ENCODE measurements around the gene ATXN1. TPM values are rescaled to one million over a fixed set of nuclear protein-coding genes. Genes with fewer than 3 reads are reported as not detected.
A peak's percentile ranks its signal among the peaks of the same experiment; 100 is the strongest.

The ATXN1 gene
- total RNA-seq, 5 donors from 2014 or later (not counting 1 experiment from before 2014, with no cell fraction given): 65.1 to 101 (median 77.5) TPM

DNA sequence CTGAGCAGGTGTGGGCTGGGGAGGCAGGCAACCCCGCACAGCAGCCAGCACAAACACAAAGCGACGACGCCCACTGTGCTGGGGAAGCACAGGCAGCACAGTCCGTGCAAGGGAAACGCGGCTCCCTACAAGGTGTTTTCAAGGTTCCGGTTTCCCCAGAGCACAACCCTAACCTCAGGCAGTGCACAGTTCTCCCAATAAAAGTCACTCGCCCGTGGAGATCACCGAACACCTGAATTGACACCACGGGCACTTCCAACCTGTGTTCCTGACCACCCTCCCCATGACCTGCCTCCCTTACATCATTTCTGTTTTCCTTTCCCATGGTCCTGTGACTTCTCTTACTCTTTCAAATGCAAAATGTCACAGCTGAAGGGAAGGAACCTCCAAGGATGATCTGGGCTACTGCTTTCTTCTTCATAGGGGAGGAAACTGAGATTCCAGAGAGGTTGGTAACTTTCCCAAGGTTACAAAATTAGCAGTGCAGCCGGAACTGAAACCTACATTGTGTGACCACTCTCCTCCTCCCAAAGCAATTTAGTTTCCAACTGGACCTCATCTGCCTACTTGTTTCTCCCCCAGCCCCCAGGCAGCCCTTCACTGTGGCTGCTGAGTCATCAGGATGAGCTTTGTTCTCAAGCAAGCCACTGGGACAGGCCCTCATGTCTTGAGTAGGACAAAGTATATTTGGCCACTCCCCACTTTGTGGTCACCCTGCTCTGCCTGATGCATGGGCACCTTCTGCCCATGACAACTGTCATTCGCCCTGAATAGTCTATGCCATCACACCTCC lies 125.3 kb downstream of the ATXN1 start:
- H3K36me3 ChIP-seq (ENCODE audit: control insufficient read depth in 2 of 2, extremely low read depth in 1 of 2, insufficient read depth in 1 of 2, low read length in 1 of 2): peaks cover 0 to 3% of the 10 kb centered on the region in 2 donors
- WGBS (ENCODE audit: insufficient coverage): 80% methylated on average over 12 of the region's 14 CpGs
- Mint-ChIP-seq H3K27ac (no peak overlapping the region), H3K4me3 (no peak overlapping the region), H3K4me1 (peaks cover 18 to 47% (median 31%) of the 10 kb centered on the region in 3 donors), H3K9me3 (no peaks in the 10 kb centered on the region), H3K27me3 (no peaks in the 10 kb centered on the region), H3K36me3 (peaks cover 37% of the 10 kb centered on the region)
- ChIA-PET CTCF (no interaction called here), POLR2A (no interaction called here)
- no peaks in the 10 kb centered on the region for H3K9me3 ChIP-seq
- H3K4me1 ChIP-seq (ENCODE audit: control insufficient read depth in 1 of 2, extremely low read depth in 1 of 2, insufficient read depth in 2 of 2, low read length in 2 of 2): peaks cover 0 to 9% of the 10 kb centered on the region in 2 experiments
- no peak overlapping the region for H3K4me3 ChIP-seq (ENCODE audit: control insufficient read depth in 1 of 2, extremely low read depth in 1 of 2, low read length in 1 of 2)
- H3K27ac ChIP-seq (ENCODE audit: low read length): no peak overlapping the region
- H3K27me3 ChIP-seq (replicated peaks in 1 of 2; ENCODE audit: control insufficient read depth in 2 of 2, extremely low read depth in 1 of 2, insufficient read depth in 2 of 2, low read length in 1 of 2): no peaks in the 10 kb centered on the region
- DNase-seq: no peak
- ATAC-seq (replicated peaks in 1 of 4): no peak

DNA sequence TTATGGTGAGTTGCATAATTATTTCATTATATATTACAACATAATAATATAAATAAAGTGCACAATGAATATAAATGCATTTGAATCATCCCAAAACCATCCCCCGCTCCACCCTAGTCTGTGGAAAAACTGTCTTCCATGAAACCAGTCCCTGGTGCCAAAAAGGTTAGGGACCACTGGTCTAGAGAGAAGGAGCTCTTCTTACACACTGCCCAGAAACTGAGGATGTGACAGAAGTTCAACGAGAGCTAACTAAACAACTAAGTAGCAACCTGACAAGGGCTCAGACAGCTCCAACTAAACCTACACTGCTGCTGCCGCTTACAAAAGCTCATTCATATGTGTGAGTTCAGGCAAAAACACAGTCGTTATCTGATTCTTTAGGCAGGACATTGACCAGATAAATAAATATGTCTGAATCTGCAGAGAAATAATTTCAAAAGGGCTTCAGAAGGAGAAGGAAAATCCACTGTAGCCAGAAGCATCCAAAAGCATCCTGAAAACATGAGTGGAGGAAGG lies 125.9 kb downstream of the ATXN1 start:
- Mint-ChIP-seq H3K36me3 (peaks cover 35% of the 10 kb centered on the region), H3K4me3 (no peak overlapping the region), H3K9me3 (no peaks in the 10 kb centered on the region), H3K4me1 (peaks cover 18 to 45% (median 28%) of the 10 kb centered on the region in 3 donors), H3K27me3 (no peaks in the 10 kb centered on the region), H3K27ac (peak overlapping the region in 1 of 2 donors; percentile 32)
- DNase-seq: no peak
- no peak for ATAC-seq (replicated peaks in 1 of 4)
- Histone ChIP-seq H3K9me3 (no peaks in the 10 kb centered on the region), H3K4me3 (ENCODE audit: control insufficient read depth in 1 of 2, extremely low read depth in 1 of 2, low read length in 1 of 2) (no peak overlapping the region), H3K27me3 (replicated peaks in 1 of 2; ENCODE audit: control insufficient read depth in 2 of 2, extremely low read depth in 1 of 2, insufficient read depth in 2 of 2, low read length in 1 of 2) (no peaks in the 10 kb centered on the region), H3K36me3 (ENCODE audit: control insufficient read depth in 2 of 2, extremely low read depth in 1 of 2, insufficient read depth in 1 of 2, low read length in 1 of 2) (peaks cover 0 to 3% of the 10 kb centered on the region in 2 donors), H3K4me1 (ENCODE audit: control insufficient read depth in 1 of 2, extremely low read depth in 1 of 2, insufficient read depth in 2 of 2, low read length in 2 of 2) (peaks cover 0 to 9% of the 10 kb centered on the region in 2 experiments), H3K27ac (ENCODE audit: low read length) (no peak overlapping the region)
- ChIA-PET CTCF (interaction anchor here in 1 of 2 donors (0.6 kb wide), 1 partner anchor 1225 kb away, joined by 4 read pairs; no protein-coding TSS in a partner anchor), POLR2A (interaction anchor here (0.5 to 0.6 kb wide), 2 partner anchors 16 to 75 kb away, joined by 3 to 7 read pairs; no protein-coding TSS in a partner anchor)
- 92% methylated on average over 2 of the region's 4 CpGs for WGBS (ENCODE audit: insufficient coverage)

DNA sequence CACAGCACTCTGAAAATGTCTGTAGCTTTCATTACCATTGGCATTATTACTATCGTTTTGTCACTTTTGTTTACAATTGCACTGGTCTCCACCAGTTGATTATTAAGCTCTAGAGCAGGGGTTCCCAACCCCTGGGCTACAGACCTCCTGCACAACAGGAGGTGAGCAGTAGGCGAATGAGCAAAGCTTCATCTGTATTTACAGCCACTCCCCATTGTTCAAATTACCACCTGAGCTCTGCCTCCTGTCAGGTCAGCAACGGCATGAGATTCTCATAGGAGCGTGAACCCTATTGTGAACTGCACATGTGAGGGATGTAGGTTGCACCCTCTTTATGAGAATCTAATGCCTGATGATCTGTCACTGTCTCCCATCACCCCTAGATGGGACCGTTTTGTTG lies 126.4 kb downstream of the ATXN1 start:
- CTCF ChIA-PET: interaction anchor here in 1 of 2 donors (0.6 kb wide), 1 partner anchor 1224 kb away, joined by 4 read pairs; no protein-coding TSS in a partner anchor
- ATAC-seq (replicated peaks in 1 of 4) (no peak), DNase-seq (no peak)
- no peak overlapping the region for H3K27ac ChIP-seq (ENCODE audit: low read length)
- Mint-ChIP-seq H3K4me3 (no peak overlapping the region), H3K4me1 (peaks cover 18 to 43% (median 28%) of the 10 kb centered on the region in 3 donors), H3K9me3 (no peaks in the 10 kb centered on the region), H3K27me3 (no peaks in the 10 kb centered on the region), H3K27ac (peak overlapping the region in 1 of 2 donors; percentile 10), H3K36me3 (peaks cover 36% of the 10 kb centered on the region)
- POLR2A ChIA-PET: interaction anchor here (0.5 to 0.6 kb wide), 2 partner anchors 15 to 75 kb away, joined by 3 to 7 read pairs; no protein-coding TSS in a partner anchor
- no peaks in the 10 kb centered on the region for H3K27me3 ChIP-seq (replicated peaks in 1 of 2; ENCODE audit: control insufficient read depth in 2 of 2, extremely low read depth in 1 of 2, insufficient read depth in 2 of 2, low read length in 1 of 2)
- no peak overlapping the region for H3K4me3 ChIP-seq (ENCODE audit: control insufficient read depth in 1 of 2, extremely low read depth in 1 of 2, low read length in 1 of 2)
- whole genome bisulfite sequencing (ENCODE audit: insufficient coverage): no CpG with 5 or more reads among the region's 5 CpGs
- H3K9me3 ChIP-seq: no peaks in the 10 kb centered on the region
- H3K4me1 ChIP-seq (ENCODE audit: control insufficient read depth in 1 of 2, extremely low read depth in 1 of 2, insufficient read depth in 2 of 2, low read length in 2 of 2): peaks cover 0 to 9% of the 10 kb centered on the region in 2 experiments
- H3K36me3 ChIP-seq (ENCODE audit: control insufficient read depth in 2 of 2, extremely low read depth in 1 of 2, insufficient read depth in 1 of 2, low read length in 1 of 2): peaks cover 0 to 3% of the 10 kb centered on the region in 2 donors

DNA sequence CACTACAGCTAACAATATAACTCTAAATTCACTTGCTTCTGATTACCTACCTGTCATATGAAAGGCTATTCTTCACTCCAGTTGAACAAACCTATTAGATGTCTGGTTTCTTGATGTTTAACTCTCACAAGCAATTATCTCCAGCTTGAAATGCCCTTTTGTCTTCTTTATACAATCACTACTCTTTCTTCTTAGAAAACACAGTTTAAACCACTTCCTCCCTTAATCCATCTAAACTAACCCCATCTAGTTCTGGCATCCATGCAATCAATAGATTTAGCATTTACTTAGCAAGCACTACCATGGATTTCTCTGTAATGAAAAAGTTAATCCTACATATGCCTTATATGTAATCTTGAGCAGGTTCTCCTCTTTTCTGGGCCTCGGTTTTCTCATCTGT lies 127.3 kb downstream of the ATXN1 start:
- CTCF ChIA-PET: no interaction called here
- POLR2A ChIA-PET: no interaction called here
- Mint-ChIP-seq H3K27ac (peak overlapping the region; percentile 13 to 59), H3K4me3 (no peak overlapping the region), H3K4me1 (peaks cover 18 to 43% (median 28%) of the 10 kb centered on the region in 3 donors), H3K36me3 (peaks cover 31% of the 10 kb centered on the region), H3K9me3 (peaks cover 0 to under 1% (median under 1%) of the 10 kb centered on the region in 3 donors), H3K27me3 (no peaks in the 10 kb centered on the region)
- DNase-seq (no peak), ATAC-seq (replicated peaks in 1 of 4) (peak in 2 of 4 experiments; percentile 31 to 38)
- H3K4me3 ChIP-seq (ENCODE audit: control insufficient read depth in 1 of 2, extremely low read depth in 1 of 2, low read length in 1 of 2): no peak overlapping the region
- peaks cover 0 to 2% of the 10 kb centered on the region in 2 donors for H3K36me3 ChIP-seq (ENCODE audit: control insufficient read depth in 2 of 2, extremely low read depth in 1 of 2, insufficient read depth in 1 of 2, low read length in 1 of 2)
- WGBS (ENCODE audit: insufficient coverage): no CpG with 5 or more reads among the region's 1 CpG
- no peaks in the 10 kb centered on the region for H3K9me3 ChIP-seq
- H3K27me3 ChIP-seq (replicated peaks in 1 of 2; ENCODE audit: control insufficient read depth in 2 of 2, extremely low read depth in 1 of 2, insufficient read depth in 2 of 2, low read length in 1 of 2): no peaks in the 10 kb centered on the region
- no peak overlapping the region for H3K27ac ChIP-seq (ENCODE audit: low read length)
- H3K4me1 ChIP-seq (ENCODE audit: control insufficient read depth in 1 of 2, extremely low read depth in 1 of 2, insufficient read depth in 2 of 2, low read length in 2 of 2): peaks cover 0 to 9% of the 10 kb centered on the region in 2 experiments

DNA sequence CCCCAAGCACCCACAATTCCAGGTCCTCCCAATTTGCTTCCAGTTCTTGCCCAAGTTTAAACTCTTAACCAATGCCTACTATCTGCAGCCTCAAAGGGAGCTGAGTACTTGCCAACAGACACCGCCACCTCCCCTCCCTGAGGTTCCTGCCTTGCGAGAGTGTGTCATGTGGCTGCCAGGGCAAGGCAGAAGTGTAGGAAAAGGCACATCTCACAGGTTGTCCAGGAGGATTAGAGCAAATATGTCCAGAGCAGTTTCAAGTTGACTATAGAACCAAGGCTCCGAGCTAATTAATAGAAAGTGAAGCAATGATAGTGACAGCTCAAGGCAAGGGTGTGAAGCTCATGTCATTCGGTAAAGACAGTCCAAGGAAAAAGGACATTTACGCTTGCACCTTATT lies 127.8 kb downstream of the ATXN1 start:
- CTCF ChIA-PET: no interaction called here

DNA sequence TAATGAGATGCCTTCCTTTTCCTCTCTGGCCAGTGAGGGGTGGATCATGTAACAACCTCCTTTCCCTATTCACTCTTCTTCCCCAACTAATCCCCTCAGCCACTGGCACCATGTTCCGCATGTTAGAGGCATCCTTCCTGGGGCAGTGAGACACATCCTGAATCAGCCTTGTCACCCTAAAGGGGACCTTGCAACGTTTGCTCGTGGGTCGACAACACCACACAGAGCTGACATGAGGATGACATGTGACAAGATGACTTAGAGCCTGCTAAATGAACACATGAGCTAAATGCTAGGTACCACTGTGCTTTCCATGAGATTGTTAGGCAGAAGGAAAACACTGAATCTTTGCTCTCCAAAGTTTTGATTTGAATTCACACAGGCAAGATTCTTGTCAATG lies 129.2 kb downstream of the ATXN1 start:
- H3K9me3 Mint-ChIP-seq: peaks cover 0 to 6% (median 6%) of the 10 kb centered on the region in 3 donors
- Histone ChIP-seq H3K36me3 (ENCODE audit: control insufficient read depth in 2 of 2, extremely low read depth in 1 of 2, insufficient read depth in 1 of 2, low read length in 1 of 2) (peaks cover 0 to 2% of the 10 kb centered on the region in 2 donors), H3K27me3 (replicated peaks in 1 of 2; ENCODE audit: control insufficient read depth in 2 of 2, extremely low read depth in 1 of 2, insufficient read depth in 2 of 2, low read length in 1 of 2) (no peaks in the 10 kb centered on the region), H3K4me1 (ENCODE audit: control insufficient read depth in 1 of 2, extremely low read depth in 1 of 2, insufficient read depth in 2 of 2, low read length in 2 of 2) (peaks cover 0 to 9% of the 10 kb centered on the region in 2 experiments), H3K27ac (ENCODE audit: low read length) (no peak overlapping the region), H3K9me3 (no peaks in the 10 kb centered on the region), H3K4me3 (ENCODE audit: control insufficient read depth in 1 of 2, extremely low read depth in 1 of 2, low read length in 1 of 2) (no peak overlapping the region)
- H3K4me3 Mint-ChIP-seq: no peak overlapping the region
- WGBS (ENCODE audit: insufficient coverage): 93% methylated on average over 4 of the region's 4 CpGs
- H3K27me3 Mint-ChIP-seq: no peaks in the 10 kb centered on the region
- CTCF ChIA-PET: no interaction called here
- H3K27ac Mint-ChIP-seq: peak overlapping the region in 1 of 2 donors; percentile 7
- POLR2A ChIA-PET: no interaction called here
- peaks cover 37% of the 10 kb centered on the region for H3K36me3 Mint-ChIP-seq
- no peak for DNase-seq
- no peak for ATAC-seq (replicated peaks in 1 of 4)
- H3K4me1 Mint-ChIP-seq: peaks cover 18 to 44% (median 28%) of the 10 kb centered on the region in 3 donors

More for the DNA sequence above, 127.8 kb downstream of the ATXN1 start:
- peak overlapping the region; percentile 7 to 69 for H3K27ac Mint-ChIP-seq
- no peak overlapping the region for H3K4me3 Mint-ChIP-seq
- POLR2A ChIA-PET: no interaction called here
- no peak for DNase-seq
- Histone ChIP-seq H3K36me3 (ENCODE audit: control insufficient read depth in 2 of 2, extremely low read depth in 1 of 2, insufficient read depth in 1 of 2, low read length in 1 of 2) (peaks cover 0 to 2% of the 10 kb centered on the region in 2 donors), H3K27me3 (replicated peaks in 1 of 2; ENCODE audit: control insufficient read depth in 2 of 2, extremely low read depth in 1 of 2, insufficient read depth in 2 of 2, low read length in 1 of 2) (no peaks in the 10 kb centered on the region), H3K9me3 (no peaks in the 10 kb centered on the region), H3K4me1 (ENCODE audit: control insufficient read depth in 1 of 2, extremely low read depth in 1 of 2, insufficient read depth in 2 of 2, low read length in 2 of 2) (peaks cover 0 to 9% of the 10 kb centered on the region in 2 experiments), H3K4me3 (ENCODE audit: control insufficient read depth in 1 of 2, extremely low read depth in 1 of 2, low read length in 1 of 2) (no peak overlapping the region), H3K27ac (ENCODE audit: low read length) (no peak overlapping the region)
- peaks cover 31% of the 10 kb centered on the region for H3K36me3 Mint-ChIP-seq
- 83% methylated on average over 3 of the region's 5 CpGs for WGBS (ENCODE audit: insufficient coverage)
- H3K4me1 Mint-ChIP-seq: peaks cover 18 to 43% (median 28%) of the 10 kb centered on the region in 3 donors
- ATAC-seq (replicated peaks in 1 of 4): no peak
- H3K9me3 Mint-ChIP-seq: peaks cover 0 to 6% (median 5%) of the 10 kb centered on the region in 3 donors
- no peaks in the 10 kb centered on the region for H3K27me3 Mint-ChIP-seq
